H9 (cell line): ENCODE data around the gene SEMA4D. TPM values are rescaled to one million over a fixed set of nuclear protein-coding genes. Genes with fewer than 3 reads are reported as not detected.

ENCODE experiments used
- DNase-seq: peaks from one replicate; pipeline ENCODE4 v3.0.0-alpha.2; 2017
- H2AFZ ChIP-seq: one replicate; pipeline ENCODE4 v1.6.1; 2013; ENCODE audit warnings: mild to moderate bottlenecking, low read length, control low read depth, moderate library complexity
- H2AK5ac ChIP-seq: 2 replicates; pipeline ENCODE4 v1.6.1; 2013; ENCODE audit warnings: low read length, control low read depth, mixed read lengths; ENCODE audit not compliant: insufficient read length
- H2BK120ac ChIP-seq: one replicate; pipeline ENCODE4 v1.6.1; 2013; ENCODE audit warnings: low read depth, mild to moderate bottlenecking, low read length, control low read depth, inconsistent platforms; ENCODE audit not compliant: poor library complexity, severe bottlenecking
- H2BK12ac ChIP-seq: 2 replicates; pipeline ENCODE4 v1.6.1; 2013; ENCODE audit warnings: low read length, control low read depth, mixed read lengths, low read depth; ENCODE audit not compliant: insufficient read length
- H2BK15ac ChIP-seq: 2 replicates; pipeline ENCODE4 v1.6.1; 2013; ENCODE audit warnings: low read depth, low read length, control low read depth
- H2BK20ac ChIP-seq: one replicate; pipeline ENCODE4 v1.6.1; 2013; ENCODE audit warnings: low read depth, mild to moderate bottlenecking, low read length, control low read depth, inconsistent platforms; ENCODE audit not compliant: poor library complexity, severe bottlenecking
- H2BK5ac ChIP-seq: 2 replicates; pipeline ENCODE4 v1.6.1; 2013; ENCODE audit warnings: low read length, control low read depth, mixed read lengths; ENCODE audit not compliant: insufficient read length
- H3K14ac ChIP-seq: 2 replicates; pipeline ENCODE4 v1.6.1; 2013; ENCODE audit warnings: low read length, control low read depth; ENCODE audit not compliant: insufficient read depth
- H3K18ac ChIP-seq: 2 replicates; pipeline ENCODE4 v1.6.1; 2013; ENCODE audit warnings: low read depth, mild to moderate bottlenecking, mixed read lengths, low read length, control low read depth; ENCODE audit not compliant: insufficient read length
- H3K23ac ChIP-seq: 2 replicates; pipeline ENCODE4 v1.6.1; 2013; ENCODE audit warnings: low read length, control low read depth, mixed read lengths, low read depth; ENCODE audit not compliant: insufficient read length
- H3K23me2 ChIP-seq: 2 replicates; pipeline ENCODE4 v1.6.1; 2013; ENCODE audit warnings: low read depth, mild to moderate bottlenecking, mixed read lengths, low read length, control low read depth; ENCODE audit not compliant: insufficient read length, poor library complexity, severe bottlenecking
- H3K27ac ChIP-seq: 2 replicates; pipeline ENCODE4 v1.5.1; 2013; ENCODE audit warnings: low read length, control low read depth, mixed read lengths, low read depth; ENCODE audit not compliant: insufficient read length
- H3K27me3 ChIP-seq: 2 replicates; pipeline ENCODE4 v1.6.1; 2013; ENCODE audit warnings: low read length, control low read depth, inconsistent platforms; ENCODE audit not compliant: insufficient read depth
- H3K4ac ChIP-seq: 2 replicates; pipeline ENCODE4 v1.6.1; 2013; ENCODE audit warnings: low read depth, mild to moderate bottlenecking, control low read depth, inconsistent platforms, low read length, moderate library complexity
- H3K4me1 ChIP-seq: 2 replicates; pipeline ENCODE4 v1.6.1; 2013; ENCODE audit warnings: low read length, control low read depth, inconsistent platforms; ENCODE audit not compliant: insufficient read depth
- H3K4me2 ChIP-seq: 2 replicates; pipeline ENCODE4 v1.6.1; 2013; ENCODE audit warnings: low read length, control low read depth, mixed read lengths; ENCODE audit not compliant: insufficient read length, insufficient read depth
- H3K56ac ChIP-seq: 2 replicates; pipeline ENCODE4 v1.6.1; 2013; ENCODE audit warnings: low read depth, mild to moderate bottlenecking, mixed read lengths, low read length, control low read depth; ENCODE audit not compliant: insufficient read length
- H3K79me1 ChIP-seq: 2 replicates; pipeline ENCODE4 v1.6.1; 2013; ENCODE audit warnings: low read depth, mild to moderate bottlenecking, moderate library complexity, low read length, control low read depth, inconsistent platforms; ENCODE audit not compliant: insufficient read depth, poor library complexity, severe bottlenecking
- H3K79me2 ChIP-seq: 2 replicates; pipeline ENCODE4 v1.6.1; 2013; ENCODE audit warnings: low read length, control low read depth, inconsistent platforms; ENCODE audit not compliant: insufficient read depth
- H3K9ac ChIP-seq: 2 replicates; pipeline ENCODE4 v1.6.1; 2013; ENCODE audit warnings: low read length, control low read depth, mixed read lengths; ENCODE audit not compliant: insufficient read length; ENCODE audit errors: extremely low read depth
- H3K9me3 ChIP-seq: one replicate; pipeline ENCODE4 v1.6.1; 2013; ENCODE audit warnings: low read depth, low read length, inconsistent platforms; ENCODE audit not compliant: control insufficient read depth
- H3T11ph ChIP-seq: one replicate; pipeline ENCODE4 v1.6.1; 2013; ENCODE audit warnings: mild to moderate bottlenecking, low read length, control low read depth, inconsistent platforms
- H4K20me1 ChIP-seq: one replicate; pipeline ENCODE4 v1.6.1; 2013; ENCODE audit not compliant: control insufficient read depth, insufficient read length, insufficient read depth
- H4K5ac ChIP-seq: 2 replicates; pipeline ENCODE4 v1.6.1; 2013; ENCODE audit warnings: low read depth, mild to moderate bottlenecking, mixed read lengths, low read length, control low read depth; ENCODE audit not compliant: insufficient read length
- H4K8ac ChIP-seq: replicated peaks from 2 replicates; pipeline ENCODE4 v1.6.1; 2013; ENCODE audit warnings: low read length, control low read depth, mixed read lengths, low read depth; ENCODE audit not compliant: insufficient read length
- H4K91ac ChIP-seq: 2 replicates; pipeline ENCODE4 v1.6.1; 2013; ENCODE audit warnings: low read depth, mild to moderate bottlenecking, moderate library complexity, mixed read lengths, low read length, control low read depth; ENCODE audit not compliant: insufficient read length
- H3K27ac Mint-ChIP-seq, 3 experiments: 2 replicates in 2 of 3; 3 replicates in 1 of 3; pipeline ENCODE4 v1.8.0; 2020 to 2021; ENCODE audit warnings: mixed read lengths in 3 of 3, mild to moderate bottlenecking in 1 of 3, moderate library complexity in 1 of 3
- H3K27me3 Mint-ChIP-seq: 2 replicates; pipeline ENCODE4 v1.8.0; 2021; ENCODE audit warnings: low read depth, mild to moderate bottlenecking, moderate library complexity, mixed read lengths
- H3K36me3 Mint-ChIP-seq, 3 experiments: 2 replicates in 2 of 3; 3 replicates in 1 of 3; pipeline ENCODE4 v1.8.0; 2020 to 2021; ENCODE audit warnings: low read depth in 3 of 3, mixed read lengths in 3 of 3; ENCODE audit not compliant: insufficient read depth in 1 of 3
- H3K4me1 Mint-ChIP-seq, 2 experiments: 2 replicates each; pipeline ENCODE4 v1.8.0; 2020; ENCODE audit warnings: mixed read lengths in 2 of 2
- H3K4me3 Mint-ChIP-seq, 2 experiments: 2 replicates in 1 of 2; 3 replicates in 1 of 2; pipeline ENCODE4 v1.8.0; 2020 to 2021; ENCODE audit warnings: mild to moderate bottlenecking in 2 of 2, mixed read lengths in 2 of 2, moderate library complexity in 1 of 2
- H3K9me3 Mint-ChIP-seq, 2 experiments: 2 replicates in 1 of 2; 3 replicates in 1 of 2; pipeline ENCODE4 v1.8.0; 2020; ENCODE audit warnings: mild to moderate bottlenecking in 2 of 2, mixed read lengths in 2 of 2, moderate library complexity in 1 of 2
- WGBS: extraction: QIAGEN DNeasy Blood & Tissue Kit; methylation state at CpG from one replicate; pipeline ENCODE4 v1.1.7; 2013; ENCODE audit warnings: missing lambda C conversion rate, low lambda C conversion rate, mixed read lengths; ENCODE audit not compliant: insufficient read length; ENCODE audit errors: extremely low coverage; 5-methylcytosine and 5-hydroxymethylcytosine counted together
- total RNA-seq: library from RNA; stranded (reverse); gene quantifications from 2 replicates; pipeline ENCODE4 v1.2.1, GENCODE V29; 2021
- TF ChIP-seq, protein P1 (sequence below): fragments of 200-600 bp; sonication (generic); conservative IDR thresholded peaks from 3 replicates; pipeline ENCODE4 v1.8.0; 2021; ENCODE audit warnings: antibody characterized with exemption, mild to moderate bottlenecking

The SEMA4D gene
- total RNA-seq, 1 experiment from 2014 or later, result 47.2 TPM

- H2AK5ac ChIP-seq, result no peak overlapping the region
- no peaks in the 10 kb centered on the region for H3K27me3 ChIP-seq
- no peak overlapping the region for H4K91ac ChIP-seq
- no peaks in the 10 kb centered on the region for H4K20me1 ChIP-seq
- H3K27ac ChIP-seq, result no peak overlapping the region
- H3K23ac ChIP-seq, result no peak overlapping the region
- no peak overlapping the region for H3K4me2 ChIP-seq
- H2BK20ac ChIP-seq, result no peak overlapping the region
- H3K4me3 Mint-ChIP-seq, result no peak overlapping the region
- no peaks in the 10 kb centered on the region for H3K79me1 ChIP-seq
- no peak overlapping the region for H3K56ac ChIP-seq
- TF ChIP-seq, protein P1, sequence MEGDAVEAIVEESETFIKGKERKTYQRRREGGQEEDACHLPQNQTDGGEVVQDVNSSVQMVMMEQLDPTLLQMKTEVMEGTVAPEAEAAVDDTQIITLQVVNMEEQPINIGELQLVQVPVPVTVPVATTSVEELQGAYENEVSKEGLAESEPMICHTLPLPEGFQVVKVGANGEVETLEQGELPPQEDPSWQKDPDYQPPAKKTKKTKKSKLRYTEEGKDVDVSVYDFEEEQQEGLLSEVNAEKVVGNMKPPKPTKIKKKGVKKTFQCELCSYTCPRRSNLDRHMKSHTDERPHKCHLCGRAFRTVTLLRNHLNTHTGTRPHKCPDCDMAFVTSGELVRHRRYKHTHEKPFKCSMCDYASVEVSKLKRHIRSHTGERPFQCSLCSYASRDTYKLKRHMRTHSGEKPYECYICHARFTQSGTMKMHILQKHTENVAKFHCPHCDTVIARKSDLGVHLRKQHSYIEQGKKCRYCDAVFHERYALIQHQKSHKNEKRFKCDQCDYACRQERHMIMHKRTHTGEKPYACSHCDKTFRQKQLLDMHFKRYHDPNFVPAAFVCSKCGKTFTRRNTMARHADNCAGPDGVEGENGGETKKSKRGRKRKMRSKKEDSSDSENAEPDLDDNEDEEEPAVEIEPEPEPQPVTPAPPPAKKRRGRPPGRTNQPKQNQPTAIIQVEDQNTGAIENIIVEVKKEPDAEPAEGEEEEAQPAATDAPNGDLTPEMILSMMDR, result no peak
- H2BK5ac ChIP-seq, result no peak overlapping the region
- no peak overlapping the region for H2AFZ ChIP-seq
- H3K9me3 Mint-ChIP-seq, result no peaks in the 10 kb centered on the region
- no peak overlapping the region for H2BK12ac ChIP-seq
- H3K27ac Mint-ChIP-seq, result no peak overlapping the region
- H4K8ac ChIP-seq, result no peak overlapping the region
- H3T11ph ChIP-seq, result no peak overlapping the region
- WGBS, result no CpG with 5 or more reads among the region's 3 CpGs
- H3K79me2 ChIP-seq, result no peaks in the 10 kb centered on the region
- H3K4me1 Mint-ChIP-seq, result no peaks in the 10 kb centered on the region
- H3K27me3 Mint-ChIP-seq, result no peaks in the 10 kb centered on the region
- no peak overlapping the region for H3K9ac ChIP-seq
- H3K36me3 Mint-ChIP-seq, result peaks cover 38 to 91% (median 90%) of the 10 kb centered on the region in 3 experiments; a peak in 6 of 7 replicates
- no peak overlapping the region for H2BK120ac ChIP-seq
- H3K4ac ChIP-seq, result no peak overlapping the region
- no peak overlapping the region for H2BK15ac ChIP-seq
- H3K9me3 ChIP-seq, result no peaks in the 10 kb centered on the region
- no peaks in the 10 kb centered on the region for H3K4me1 ChIP-seq
- H4K5ac ChIP-seq, result no peak overlapping the region
- DNase-seq, result no peak
- H3K23me2 ChIP-seq, result no peaks in the 10 kb centered on the region
- H3K14ac ChIP-seq, result no peak overlapping the region
- H3K18ac ChIP-seq, result no peak overlapping the region
Observed at GRCh38 chr9:89340332-89340731, 157.6 kb downstream of the SEMA4D start.
